ENCODE measurements around the gene MAP1LC3B2.
"Not testable (repeated sequence)": the region's sequence is repeated elsewhere in the genome, so short reads cannot be mapped to it uniquely, and the experiment has no call there.

The MAP1LC3B2 gene

DNA sequence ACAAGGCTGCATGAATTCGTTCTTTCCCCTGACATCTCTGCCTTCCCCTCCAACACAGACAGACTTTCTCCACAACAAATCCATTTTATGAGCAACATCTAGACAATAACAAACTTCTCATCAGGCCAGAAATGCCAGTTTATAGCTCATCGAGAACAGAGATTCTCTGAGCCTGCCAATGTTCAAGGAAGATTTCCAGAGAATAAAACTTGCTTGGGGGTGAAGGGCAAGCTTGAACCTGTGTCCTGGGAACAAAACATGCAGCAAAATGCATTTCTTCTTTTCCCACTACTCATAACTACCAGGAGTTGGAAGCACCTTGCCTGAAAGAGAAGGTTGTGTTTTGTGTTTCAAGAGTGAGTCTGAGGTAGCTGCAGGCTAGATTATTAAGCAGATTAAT lies 6.8 kb downstream of the MAP1LC3B2 start:
- TF ChIP-seq, protein P1, sequence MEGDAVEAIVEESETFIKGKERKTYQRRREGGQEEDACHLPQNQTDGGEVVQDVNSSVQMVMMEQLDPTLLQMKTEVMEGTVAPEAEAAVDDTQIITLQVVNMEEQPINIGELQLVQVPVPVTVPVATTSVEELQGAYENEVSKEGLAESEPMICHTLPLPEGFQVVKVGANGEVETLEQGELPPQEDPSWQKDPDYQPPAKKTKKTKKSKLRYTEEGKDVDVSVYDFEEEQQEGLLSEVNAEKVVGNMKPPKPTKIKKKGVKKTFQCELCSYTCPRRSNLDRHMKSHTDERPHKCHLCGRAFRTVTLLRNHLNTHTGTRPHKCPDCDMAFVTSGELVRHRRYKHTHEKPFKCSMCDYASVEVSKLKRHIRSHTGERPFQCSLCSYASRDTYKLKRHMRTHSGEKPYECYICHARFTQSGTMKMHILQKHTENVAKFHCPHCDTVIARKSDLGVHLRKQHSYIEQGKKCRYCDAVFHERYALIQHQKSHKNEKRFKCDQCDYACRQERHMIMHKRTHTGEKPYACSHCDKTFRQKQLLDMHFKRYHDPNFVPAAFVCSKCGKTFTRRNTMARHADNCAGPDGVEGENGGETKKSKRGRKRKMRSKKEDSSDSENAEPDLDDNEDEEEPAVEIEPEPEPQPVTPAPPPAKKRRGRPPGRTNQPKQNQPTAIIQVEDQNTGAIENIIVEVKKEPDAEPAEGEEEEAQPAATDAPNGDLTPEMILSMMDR (IDR thresholded peaks at IDR 0.05; ENCODE audit: low read length, missing control alignments): no peak

DNA sequence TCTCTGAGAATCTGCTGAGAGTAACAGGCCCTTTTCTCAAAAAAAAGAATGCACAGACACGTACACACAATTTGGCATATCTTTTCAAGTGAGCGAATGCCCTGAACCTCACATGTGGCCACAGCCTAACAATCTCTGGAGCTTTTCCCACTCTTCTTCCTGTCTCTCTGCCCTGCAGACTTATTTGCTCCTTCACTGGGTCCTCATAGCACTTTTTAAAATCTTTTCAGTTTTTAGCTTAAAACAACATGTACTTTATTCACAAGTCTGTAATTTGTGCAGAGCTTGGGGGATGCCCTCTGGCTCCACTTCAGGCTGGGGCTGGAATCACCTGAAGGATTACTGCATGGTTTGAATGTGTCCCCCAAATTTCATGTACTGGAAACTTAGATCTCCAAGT lies 9.0 kb downstream of the MAP1LC3B2 start:
- no peak for DNase-seq (ENCODE audit: low read depth)
- TF ChIP-seq, protein P1 (IDR thresholded peaks at IDR 0.05; ENCODE audit: low read length, missing control alignments): no peak
- H3K4me3 ChIP-seq (replicated peaks; ENCODE audit: low read depth, low read length): no peak overlapping the region

More for the DNA sequence above, 6.8 kb downstream of the MAP1LC3B2 start:
- no peak overlapping the region for H3K4me3 ChIP-seq (replicated peaks; ENCODE audit: low read depth, low read length)
- no peak for DNase-seq (ENCODE audit: low read depth)

DNA sequence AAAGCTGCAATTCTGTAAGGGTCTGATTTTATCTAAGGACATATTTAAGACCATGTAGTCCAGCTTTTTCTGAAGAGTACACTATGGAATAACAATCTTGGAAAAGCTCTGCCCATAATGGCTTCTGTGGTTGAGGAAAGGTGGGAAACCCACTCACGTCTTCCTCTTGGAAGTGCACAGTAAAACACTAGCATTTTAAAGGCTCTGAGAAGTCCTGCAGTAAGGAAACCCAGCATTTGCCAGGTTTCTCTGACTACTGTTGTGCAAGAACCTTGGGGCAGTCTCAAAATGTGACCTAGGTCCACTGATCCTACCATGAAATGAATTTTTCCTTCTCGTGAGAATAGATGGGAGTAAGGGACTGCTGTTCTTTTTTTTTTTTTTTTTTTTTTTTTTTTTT lies 11.9 kb downstream of the MAP1LC3B2 start:
- no peak overlapping the region for H3K4me3 ChIP-seq (replicated peaks; ENCODE audit: low read depth, low read length)
- TF ChIP-seq, protein P1 (IDR thresholded peaks at IDR 0.05; ENCODE audit: low read length, missing control alignments): no peak

DNA sequence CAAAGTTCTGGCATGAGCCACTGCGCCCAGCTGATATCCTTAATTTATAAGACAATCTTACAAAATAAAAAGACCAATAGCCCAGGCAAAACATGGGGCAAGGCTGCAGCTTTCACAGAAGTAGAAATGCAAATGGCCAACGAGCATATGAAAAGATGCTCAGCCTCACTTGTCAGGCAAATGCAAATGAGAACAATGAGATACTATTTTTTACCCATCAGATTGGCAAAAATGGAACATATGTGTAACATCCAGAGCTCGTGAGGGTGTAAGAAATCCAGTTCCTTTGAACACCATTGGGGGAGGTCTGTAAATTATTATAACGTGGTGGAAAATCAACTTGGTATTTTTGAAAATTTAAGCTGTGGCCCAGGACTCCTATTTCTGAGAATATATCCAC lies 14.6 kb downstream of the MAP1LC3B2 start:
- TF ChIP-seq, protein P1 (IDR thresholded peaks at IDR 0.05; ENCODE audit: low read length, missing control alignments): no peak
- H3K4me3 ChIP-seq (replicated peaks; ENCODE audit: low read depth, low read length): no peak overlapping the region
- DNase-seq (ENCODE audit: low read depth): no peak

More for the DNA sequence above, 11.9 kb downstream of the MAP1LC3B2 start:
- DNase-seq (ENCODE audit: low read depth): no peak

DNA sequence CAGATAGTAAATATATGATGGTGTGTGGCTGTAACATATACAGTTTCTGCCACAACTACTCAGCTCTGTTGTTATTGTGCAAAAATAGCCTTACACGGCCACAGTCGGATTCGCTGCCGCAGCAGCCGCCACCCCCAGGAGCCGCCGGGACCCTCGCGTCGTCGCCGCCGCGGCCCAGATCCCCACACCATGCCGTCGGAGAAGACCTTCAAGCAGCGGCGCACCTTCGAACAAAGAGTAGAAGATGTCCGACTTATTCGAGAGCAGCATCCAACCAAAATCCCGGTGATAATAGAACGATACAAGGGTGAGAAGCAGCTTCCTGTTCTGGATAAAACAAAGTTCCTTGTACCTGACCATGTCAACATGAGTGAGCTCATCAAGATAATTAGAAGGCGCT lies 16.6 kb downstream of the MAP1LC3B2 start:
- DNase-seq (ENCODE audit: low read depth); H3K4me3 ChIP-seq (replicated peaks; ENCODE audit: low read depth, low read length): not testable (repeated sequence)

DNA sequence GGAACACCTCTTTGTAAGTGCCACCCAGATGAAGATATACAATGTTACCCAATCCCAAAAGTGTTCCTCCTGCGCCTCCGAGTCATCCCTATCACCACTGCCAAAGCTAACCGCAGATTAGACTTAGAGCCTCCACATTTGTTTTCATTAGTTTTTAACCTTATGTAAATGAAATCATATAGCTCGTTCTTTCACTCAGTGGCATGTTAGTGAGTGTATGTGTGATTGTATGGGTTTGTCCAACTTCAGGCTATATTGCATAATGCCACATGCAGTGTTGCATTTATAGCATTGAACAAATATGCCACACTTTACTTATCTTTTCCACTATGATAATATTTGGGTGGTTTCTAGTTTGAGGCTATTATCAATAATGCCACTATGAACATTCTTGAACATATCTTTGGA lies 18.0 kb downstream of the MAP1LC3B2 start:
- DNase-seq (ENCODE audit: low read depth): no peak
- H3K4me3 ChIP-seq (replicated peaks; ENCODE audit: low read depth, low read length): no peak overlapping the region
- TF ChIP-seq, protein P1 (IDR thresholded peaks at IDR 0.05; ENCODE audit: low read length, missing control alignments): no peak

DNA sequence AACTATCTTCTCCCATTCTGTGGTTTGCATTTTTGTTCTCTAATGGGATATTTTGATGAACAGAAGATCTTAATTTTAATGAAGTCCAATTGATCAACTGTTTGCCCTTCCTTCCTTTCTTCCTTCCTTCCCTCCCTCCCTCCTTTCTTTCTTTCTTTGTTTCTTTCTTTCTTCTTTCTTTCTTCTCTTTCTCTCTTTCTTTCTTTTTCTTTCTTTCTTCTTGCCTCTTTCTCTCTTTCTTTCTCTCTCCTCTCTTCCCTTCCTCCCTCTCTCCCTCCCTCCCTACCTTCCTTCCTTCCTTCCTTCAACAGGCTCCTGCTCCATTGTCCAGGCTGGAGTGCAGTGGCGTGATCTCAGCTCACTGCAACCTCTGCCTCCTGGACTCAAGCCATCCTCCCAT lies 18.9 kb downstream of the MAP1LC3B2 start:
- TF ChIP-seq, protein P1 (IDR thresholded peaks at IDR 0.05; ENCODE audit: low read length, missing control alignments): no peak
- no peak overlapping the region for H3K4me3 ChIP-seq (replicated peaks; ENCODE audit: low read depth, low read length)

More for the DNA sequence above, 18.9 kb downstream of the MAP1LC3B2 start:
- no peak for DNase-seq (ENCODE audit: low read depth)

Measured in fibroblast of pulmonary artery (primary cell).